Subcutaneous adipose tissue (tissue), 4 donors: ENCODE data around the gene CREG1. TPM values are rescaled to one million over a fixed set of nuclear protein-coding genes. Genes with fewer than 3 reads are reported as not detected.

Experiments
- total RNA-seq, 4 donors: library from RNA; depleted of rRNA; stranded (reverse); fragments of >200 nt; gene quantifications; one replicate each; pipeline ENCODE4 v1.1.0, GENCODE V29; 2016
- TF ChIP-seq, protein P1 (sequence below): fragments of 450-650 bp; IDR thresholded peaks from one replicate; pipeline ENCODE4 v1.5.1; 2016; ENCODE audit warnings: low read depth, mild to moderate bottlenecking, control low read depth, antibody characterized with exemption, moderate library complexity

Gene CREG1
- total RNA-seq, 4 donors from 2014 or later: 190 to 407 (median 330) TPM

DNA sequence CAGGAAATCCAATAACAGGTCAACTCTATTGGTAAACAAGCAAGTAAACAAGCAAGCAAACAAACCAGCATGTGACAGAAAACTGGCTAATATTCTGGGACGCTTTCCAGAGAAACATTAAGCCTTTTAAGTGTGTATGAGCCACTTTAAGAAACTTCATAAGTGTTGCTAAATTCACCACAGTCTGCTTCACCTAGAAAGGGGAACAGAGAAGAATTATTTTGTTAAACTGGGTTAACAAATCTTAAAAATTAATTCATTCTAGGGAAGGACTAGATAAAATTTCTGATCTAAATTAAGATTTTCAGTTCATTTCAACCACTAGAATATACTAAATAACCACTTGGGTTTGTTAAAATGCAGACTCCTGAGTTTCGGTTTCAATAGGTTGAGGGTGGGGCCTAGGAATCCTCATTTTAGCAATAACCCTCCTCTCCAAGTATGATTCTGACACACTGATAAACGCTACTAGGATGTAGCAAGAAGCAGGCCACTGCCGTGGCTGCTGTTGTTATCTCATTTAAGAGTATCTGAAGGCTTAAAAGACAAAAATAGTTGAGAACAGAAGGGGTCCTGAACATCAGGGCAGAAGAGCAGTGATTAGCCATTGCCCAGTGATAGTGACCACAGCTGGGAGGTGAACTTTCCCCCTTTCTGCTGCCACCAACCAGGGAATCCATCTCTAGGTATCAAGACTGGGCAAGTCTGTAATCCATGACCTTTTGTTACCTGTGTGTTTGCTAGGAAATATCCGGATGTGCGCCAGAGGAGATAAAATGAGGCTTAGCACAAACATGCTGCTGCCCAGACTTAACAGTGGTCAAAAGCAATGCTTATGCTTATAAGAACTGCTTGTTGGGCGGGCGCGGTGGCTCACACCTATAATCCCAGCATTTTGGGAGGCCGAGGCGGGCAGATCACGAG is 11.2 kb downstream of the CREG1 start:
- TF ChIP-seq, protein P1, sequence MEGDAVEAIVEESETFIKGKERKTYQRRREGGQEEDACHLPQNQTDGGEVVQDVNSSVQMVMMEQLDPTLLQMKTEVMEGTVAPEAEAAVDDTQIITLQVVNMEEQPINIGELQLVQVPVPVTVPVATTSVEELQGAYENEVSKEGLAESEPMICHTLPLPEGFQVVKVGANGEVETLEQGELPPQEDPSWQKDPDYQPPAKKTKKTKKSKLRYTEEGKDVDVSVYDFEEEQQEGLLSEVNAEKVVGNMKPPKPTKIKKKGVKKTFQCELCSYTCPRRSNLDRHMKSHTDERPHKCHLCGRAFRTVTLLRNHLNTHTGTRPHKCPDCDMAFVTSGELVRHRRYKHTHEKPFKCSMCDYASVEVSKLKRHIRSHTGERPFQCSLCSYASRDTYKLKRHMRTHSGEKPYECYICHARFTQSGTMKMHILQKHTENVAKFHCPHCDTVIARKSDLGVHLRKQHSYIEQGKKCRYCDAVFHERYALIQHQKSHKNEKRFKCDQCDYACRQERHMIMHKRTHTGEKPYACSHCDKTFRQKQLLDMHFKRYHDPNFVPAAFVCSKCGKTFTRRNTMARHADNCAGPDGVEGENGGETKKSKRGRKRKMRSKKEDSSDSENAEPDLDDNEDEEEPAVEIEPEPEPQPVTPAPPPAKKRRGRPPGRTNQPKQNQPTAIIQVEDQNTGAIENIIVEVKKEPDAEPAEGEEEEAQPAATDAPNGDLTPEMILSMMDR: no peak

DNA sequence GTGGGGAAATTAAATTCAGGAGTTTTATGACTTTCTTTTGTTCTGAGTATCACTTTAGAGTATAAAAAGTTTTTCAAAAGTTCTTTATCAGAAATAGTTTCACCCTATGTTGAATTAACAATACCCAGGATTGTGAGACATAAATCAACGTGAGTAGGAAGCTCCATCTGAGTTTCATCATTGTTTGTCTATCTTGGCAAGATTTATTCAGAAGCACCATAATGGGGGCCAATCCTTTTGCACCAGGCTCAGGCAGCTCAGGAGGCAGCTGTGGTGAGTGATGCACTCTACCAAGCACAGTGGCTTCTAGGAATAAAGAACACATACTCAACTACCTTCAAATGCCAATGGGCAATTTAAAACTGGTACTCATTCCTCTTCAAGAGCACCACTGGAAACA is 12.0 kb downstream of the CREG1 start:
- TF ChIP-seq, protein P1: no peak

DNA sequence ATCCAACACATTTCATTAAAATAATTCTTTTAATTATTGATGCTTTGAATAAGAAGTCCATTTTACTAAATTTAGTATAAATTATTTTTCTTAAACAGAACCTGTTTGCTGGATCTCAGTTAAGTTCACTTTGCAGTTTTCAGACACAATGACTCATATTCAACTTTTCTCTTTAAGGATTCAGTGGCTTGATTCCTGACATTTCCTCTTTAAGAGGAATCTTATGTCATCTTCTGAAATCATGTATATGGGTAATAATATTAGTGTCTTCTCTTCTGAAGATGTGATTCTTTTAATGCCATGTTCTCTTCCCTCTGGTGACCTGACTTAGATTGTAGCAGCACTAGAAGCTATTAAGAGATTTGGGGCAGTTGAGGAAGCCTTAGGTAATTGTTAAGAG is 12.6 kb downstream of the CREG1 start:
- TF ChIP-seq, protein P1: no peak

DNA sequence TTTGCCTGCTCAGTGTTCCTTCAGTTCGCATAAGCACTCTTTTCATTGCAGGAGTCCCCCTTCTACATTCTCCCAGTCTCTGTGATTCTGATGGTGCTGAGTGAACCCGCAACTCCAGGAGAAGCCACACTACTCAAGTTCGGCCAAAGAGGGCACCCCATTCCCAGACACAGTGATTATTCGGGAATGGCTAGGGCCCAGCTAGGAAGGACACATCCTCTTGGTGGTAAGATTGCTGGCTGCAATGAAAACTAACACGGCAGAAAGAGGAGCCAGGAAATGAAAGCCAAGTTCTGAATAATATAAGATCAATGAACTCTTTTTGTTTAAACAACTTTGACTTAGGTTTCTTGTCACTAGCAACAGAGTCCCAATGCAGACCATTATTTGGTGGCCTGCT is 14.9 kb downstream of the CREG1 start:
- TF ChIP-seq, protein P1: no peak

DNA sequence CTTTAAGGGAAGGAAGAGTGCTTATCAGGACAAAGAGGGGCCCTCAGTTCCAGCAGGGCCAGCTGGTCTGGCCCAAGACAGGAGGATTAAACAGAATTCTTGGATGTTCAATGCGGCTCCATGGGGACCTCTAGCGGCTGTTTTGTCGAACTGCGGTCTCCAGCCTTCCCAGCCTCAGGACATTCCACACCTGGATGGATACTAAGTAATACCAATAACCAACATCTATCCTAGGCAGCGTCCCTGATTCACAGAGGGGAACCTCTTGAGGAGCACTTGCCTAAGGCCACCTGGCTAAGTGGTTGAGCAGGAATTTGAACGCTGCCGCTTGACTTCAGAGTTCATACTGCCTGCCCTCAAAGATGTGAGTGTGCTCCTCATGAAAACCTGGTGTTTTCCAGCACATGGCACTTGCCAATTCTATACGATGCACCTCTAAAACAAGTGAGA is 19.7 kb downstream of the CREG1 start:
- TF ChIP-seq, protein P1: no peak

DNA sequence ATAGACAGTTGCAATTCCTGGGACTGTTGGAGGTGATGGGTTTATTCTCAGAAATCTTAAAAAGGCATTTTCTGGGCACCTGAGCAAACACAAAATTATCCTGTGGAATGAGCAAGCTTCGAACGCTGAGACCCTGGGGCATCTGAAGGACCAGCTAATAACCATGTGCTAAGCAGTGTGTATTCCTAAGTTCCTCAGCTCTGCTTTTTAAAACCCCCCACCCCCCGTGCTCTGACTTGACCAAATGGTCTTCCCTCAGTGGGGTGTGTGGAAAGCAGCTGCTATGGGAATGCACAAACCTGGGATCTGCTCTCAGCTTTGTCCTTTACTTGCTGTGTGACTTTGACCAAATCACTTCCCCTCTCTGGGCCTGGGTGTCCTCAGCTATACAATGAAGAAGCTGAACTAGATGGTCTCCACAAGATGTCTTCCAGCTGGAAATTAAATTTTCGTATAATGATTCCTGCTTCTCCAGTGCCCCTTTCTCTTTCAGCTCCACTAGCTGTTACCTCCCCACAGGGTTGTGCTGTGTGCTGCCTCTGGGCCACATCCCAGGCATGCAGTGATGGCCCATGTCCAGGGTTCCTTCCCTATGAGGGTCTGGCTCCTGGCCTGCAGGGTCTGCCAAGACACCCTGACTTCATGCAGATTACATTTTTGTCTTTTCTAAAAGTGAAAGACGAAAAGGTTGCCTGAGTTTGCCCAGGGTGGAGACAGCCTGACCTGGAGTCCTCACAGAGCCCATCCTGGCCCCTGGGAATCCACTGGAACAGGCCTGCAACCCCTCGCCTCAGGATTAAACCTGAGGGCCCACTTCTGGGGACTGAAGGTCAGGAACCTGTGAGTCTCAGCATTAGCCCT is 20.4 kb downstream of the CREG1 start:
- TF ChIP-seq, protein P1: no peak

DNA sequence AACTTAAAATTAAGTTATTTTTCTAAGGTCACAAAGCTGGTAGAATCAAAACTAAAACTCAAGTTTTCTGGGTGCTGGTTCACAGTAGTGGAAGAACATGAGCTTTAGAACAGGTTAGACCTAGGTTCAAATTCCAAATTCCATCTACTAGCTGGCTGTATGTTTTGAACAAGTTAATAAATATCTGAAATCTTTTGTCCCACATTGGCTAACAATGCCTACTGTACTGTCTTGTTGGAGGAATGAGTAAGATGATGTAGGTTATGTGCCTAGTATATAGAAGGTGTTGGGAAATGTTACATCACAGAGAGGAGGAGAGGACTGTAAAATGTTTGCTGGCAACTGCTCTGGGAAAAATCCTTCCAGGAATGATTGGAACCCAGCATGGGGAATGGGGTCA is 21.2 kb downstream of the CREG1 start:
- TF ChIP-seq, protein P1: no peak
